HG03045 (cell line): Measurements from ENCODE around the gene IRGM.

Source experiments
- ATAC-seq: cut with Tn5 transposase; IDR thresholded peaks from one replicate; pipeline ENCODE4 v1.9.1; 2021; ENCODE audit warnings: mild to moderate bottlenecking, moderate library complexity; ENCODE audit not compliant: unreplicated experiment

Gene IRGM

DNA sequence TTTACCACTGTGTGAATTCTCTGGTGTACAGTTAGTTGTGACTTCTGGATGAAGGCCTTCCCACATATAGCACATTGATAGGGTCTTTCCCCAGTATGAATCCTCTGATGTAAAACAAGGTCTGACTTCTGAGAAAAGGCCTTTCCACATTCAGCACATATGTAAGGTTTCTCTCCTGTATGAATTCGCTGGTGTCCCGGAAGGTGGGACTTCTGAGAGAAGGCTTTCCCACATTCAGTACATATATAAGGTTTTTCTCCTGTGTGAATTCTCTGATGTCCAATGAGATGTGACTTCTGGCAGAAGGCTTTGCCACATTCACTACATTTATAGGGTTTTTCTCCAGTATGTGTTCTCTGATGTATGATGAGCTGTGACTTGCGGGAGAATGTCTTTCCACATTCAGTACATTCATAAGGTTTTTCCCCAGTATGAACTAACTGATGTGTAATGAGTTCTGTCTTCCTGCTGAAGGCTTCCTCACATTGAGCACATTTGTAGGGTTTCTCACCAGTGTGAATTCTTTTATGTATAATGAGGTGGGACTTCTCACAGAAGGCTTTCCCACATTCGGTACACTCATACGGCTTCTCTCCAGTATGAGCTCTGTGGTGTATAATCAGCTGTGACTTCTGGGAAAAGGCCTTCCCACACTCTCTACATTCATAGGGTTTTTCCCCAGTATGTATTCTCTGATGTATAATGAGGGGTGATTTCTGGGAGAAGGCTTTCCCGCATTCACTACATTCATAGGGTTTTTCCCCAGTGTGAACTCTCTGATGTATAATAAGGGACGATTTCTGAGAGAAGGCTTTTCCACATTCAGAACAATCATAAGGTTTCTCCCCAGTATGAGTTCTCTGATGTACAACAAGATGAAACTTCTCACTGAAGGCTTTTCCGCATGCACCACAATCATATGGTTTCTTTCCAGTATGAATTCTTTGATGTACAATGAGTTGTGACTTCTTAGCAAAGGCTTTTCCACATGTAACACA is 49.4 kb downstream of the IRGM start:
- ATAC-seq: no peak
